Fibroblast of skin of right quadriceps (primary cell): ENCODE data around the gene PTAFR.

ENCODE experiments used
- DNase-seq: peaks from one replicate; pipeline ENCODE4 v3.0.0-alpha.2; 2013

The PTAFR gene

GRCh38 chr1:28114844-28115243 is 61.6 kb downstream of the PTAFR start:
- DNase-seq, result no peak

DNA sequence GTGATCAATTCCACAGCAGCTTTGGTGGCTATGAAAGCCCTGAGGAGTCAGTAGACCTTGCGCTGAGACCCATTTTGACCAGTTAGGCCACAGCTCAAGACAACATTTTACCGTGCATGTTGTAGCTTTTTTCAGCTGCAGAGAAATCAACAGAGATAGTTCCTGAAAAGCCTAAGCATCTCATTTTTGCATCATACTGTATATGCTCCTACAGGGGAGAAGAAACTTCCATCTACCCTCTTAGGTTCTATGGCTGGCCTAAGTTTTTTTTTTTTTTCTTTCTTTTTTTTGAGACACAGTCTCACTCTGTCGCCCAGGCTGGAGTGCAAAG is 63.3 kb downstream of the PTAFR start:
- no peak for DNase-seq

GRCh38 chr1:28112388-28113241 is 63.9 kb downstream of the PTAFR start:
- DNase-seq, result peak; percentile 27

DNA sequence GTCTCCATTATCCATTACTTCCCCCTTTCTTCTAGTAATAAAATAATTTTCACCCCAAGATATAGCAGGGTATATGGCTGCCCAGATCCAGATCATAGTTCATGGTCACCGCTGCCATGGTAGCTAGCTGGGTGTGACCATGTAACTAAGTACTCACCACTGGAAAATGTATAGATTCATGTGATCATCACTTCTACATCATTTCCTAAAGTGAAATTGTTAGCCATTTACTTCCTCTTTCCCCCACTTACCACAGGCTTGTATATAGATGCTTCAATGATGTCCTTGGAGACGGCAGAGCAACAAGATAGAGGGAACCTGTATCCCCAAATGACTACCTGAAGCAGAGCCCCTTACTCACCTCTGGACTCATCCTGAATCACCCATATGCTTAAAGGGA is 65.3 kb downstream of the PTAFR start:
- DNase-seq, result no peak

DNA sequence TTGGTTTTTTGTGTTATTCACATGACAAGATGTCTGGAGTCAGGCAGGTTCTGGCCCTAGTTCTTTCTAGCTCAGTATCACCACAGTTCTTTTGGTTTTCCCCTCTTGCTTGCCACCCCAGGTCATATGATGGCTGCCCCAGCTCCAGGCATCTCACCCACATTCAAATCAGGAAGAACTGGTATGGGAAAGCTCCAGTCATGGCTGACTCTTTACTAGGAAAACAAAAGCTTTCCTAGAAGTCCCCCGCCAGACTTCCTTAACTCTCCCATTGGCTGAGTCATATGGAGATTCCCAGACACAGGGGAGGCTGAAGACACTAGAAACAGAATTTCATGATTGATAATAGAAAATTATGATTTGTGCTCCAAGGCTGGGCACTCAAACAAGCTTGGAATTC is 65.9 kb downstream of the PTAFR start:
- no peak for DNase-seq

DNA sequence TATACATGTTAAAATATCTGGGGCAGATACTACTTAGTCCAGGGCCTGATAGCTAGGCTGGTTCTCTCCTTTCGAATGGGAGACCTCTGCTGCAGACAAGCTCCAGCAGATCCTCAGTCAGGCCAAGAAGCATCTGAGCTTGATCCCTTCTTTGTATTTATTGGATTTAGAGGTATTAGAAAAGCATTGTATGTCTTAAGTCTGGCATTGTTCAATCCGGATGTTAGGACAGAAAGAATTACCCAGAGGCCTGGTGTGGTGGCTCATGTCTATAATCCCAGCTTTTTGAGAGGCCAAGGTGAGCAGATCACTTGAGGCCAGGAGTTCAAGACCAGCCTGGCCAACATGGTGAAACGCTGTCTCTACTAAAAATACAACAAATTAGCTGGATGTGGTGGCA is 66.9 kb downstream of the PTAFR start:
- DNase-seq, result no peak

DNA sequence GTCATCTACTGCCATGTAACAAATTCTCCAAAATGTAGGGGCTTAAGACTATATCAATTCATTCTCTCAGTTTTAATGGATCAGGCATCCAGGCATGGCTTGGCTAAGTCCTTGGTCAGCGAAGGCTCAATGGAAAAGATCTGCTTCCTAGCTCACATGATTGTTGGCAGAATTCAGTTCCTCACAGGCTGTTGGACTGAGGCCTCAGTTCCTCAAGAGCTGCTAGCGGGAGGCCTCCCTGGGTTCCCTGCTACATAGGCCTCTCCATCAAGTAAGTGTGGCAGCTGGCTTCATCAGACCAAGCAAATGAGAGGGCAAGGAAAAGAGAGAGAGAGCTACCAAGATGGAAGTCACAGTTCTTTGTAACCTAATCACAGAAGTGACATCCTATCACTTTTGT is 68.5 kb downstream of the PTAFR start:
- DNase-seq, result no peak

- DNase-seq, result peak; percentile 62
These were observed 71.5 kb downstream of the PTAFR start for GRCh38 chr1:28104866-28105467.

DNA sequence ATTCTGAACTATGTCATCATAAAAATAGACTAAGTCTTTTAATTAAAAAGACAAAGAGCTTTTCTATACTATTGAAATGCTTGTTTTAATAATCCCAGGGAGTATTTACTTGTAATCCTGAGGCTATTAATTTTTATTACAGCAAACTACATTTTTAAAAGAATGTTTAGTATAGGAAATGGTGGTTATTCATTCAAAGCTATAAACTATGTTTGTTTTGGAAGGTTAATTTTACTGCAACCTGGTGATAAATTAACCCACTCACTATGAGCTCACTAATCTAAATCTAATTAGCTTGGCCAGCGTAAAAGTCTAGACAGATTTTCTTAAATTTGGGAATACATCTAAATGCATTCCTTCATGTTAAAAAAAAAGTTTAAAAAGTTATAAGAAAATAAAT is 74.3 kb downstream of the PTAFR start:
- DNase-seq, result no peak

- DNase-seq, result no peak
These were observed 77.3 kb downstream of the PTAFR start for GRCh38 chr1:28099050-28099769.
